DND-41 (cell line): ENCODE measurements around the gene KRT86.

Source experiments
- ATAC-seq: fragments of 200-7000 bp; cut with Tn5 transposase; 3 replicates; pipeline ENCODE4 v1.9.1; 2021; ENCODE audit warnings: low read depth; ENCODE audit not compliant: insufficient read depth
- DNase-seq: peaks from one replicate; pipeline ENCODE4 v3.0.0-alpha.2; 2020
- H2AFZ ChIP-seq: 2 replicates; pipeline ENCODE4 v1.6.0; 2012; ENCODE audit warnings: low read depth, low read length
- H3K27ac ChIP-seq: 2 replicates; pipeline ENCODE4 v1.5.1; 2012; ENCODE audit warnings: low read length, inconsistent platforms
- H3K27me3 ChIP-seq: fragments of 200-600 bp; sonication (generic); 2 replicates; pipeline ENCODE4 v1.6.0; 2012; ENCODE audit warnings: low read length, mild to moderate bottlenecking, inconsistent platforms; ENCODE audit not compliant: insufficient read depth, poor library complexity
- H3K36me3 ChIP-seq: 2 replicates; pipeline ENCODE4 v1.5.1; 2012; ENCODE audit warnings: low read length, inconsistent platforms; ENCODE audit not compliant: insufficient read depth
- H3K4me1 ChIP-seq: 2 replicates; pipeline ENCODE4 v1.5.1; 2012; ENCODE audit warnings: mild to moderate bottlenecking, low read length; ENCODE audit not compliant: insufficient read depth
- H3K4me2 ChIP-seq: 2 replicates; pipeline ENCODE4 v1.6.0; 2012; ENCODE audit warnings: mild to moderate bottlenecking, moderate library complexity, low read length, inconsistent platforms; ENCODE audit not compliant: insufficient read depth
- H3K4me3 ChIP-seq, 2 experiments: fragments of 200-600 bp in 1 of 2; shearing (Covaris generic) in 1 of 2; 2 replicates each; pipeline ENCODE4 v1.5.1; 2012 to 2016; ENCODE audit warnings: inconsistent platforms in 2 of 2, low read length in 2 of 2, mild to moderate bottlenecking in 2 of 2, low read depth in 1 of 2, moderate library complexity in 1 of 2
- H3K79me2 ChIP-seq: 2 replicates; pipeline ENCODE4 v1.6.0; 2012; ENCODE audit warnings: low read length, inconsistent platforms; ENCODE audit not compliant: insufficient read depth
- H3K9ac ChIP-seq: 2 replicates; pipeline ENCODE4 v1.6.0; 2012; ENCODE audit warnings: low read depth, mild to moderate bottlenecking, inconsistent platforms, low read length, moderate library complexity
- H3K9me3 ChIP-seq: 2 replicates; pipeline ENCODE4 v1.5.1; 2012; ENCODE audit warnings: low read length, moderate library complexity, mild to moderate bottlenecking, inconsistent platforms; ENCODE audit not compliant: insufficient read depth, severe bottlenecking
- H4K20me1 ChIP-seq: 2 replicates; pipeline ENCODE4 v1.6.0; 2012; ENCODE audit warnings: low read length; ENCODE audit not compliant: insufficient read depth
- CTCF ChIP-seq: IDR thresholded peaks from 2 replicates; pipeline ENCODE4 v1.5.1; 2012; ENCODE audit warnings: borderline replicate concordance, low read length, moderate library complexity, mild to moderate bottlenecking; ENCODE audit not compliant: poor library complexity, severe bottlenecking; ENCODE audit errors: extremely low read depth
- EZH2 ChIP-seq: IDR thresholded peaks from 3 replicates; pipeline ENCODE4 v1.6.1; 2012; ENCODE audit warnings: borderline replicate concordance, low read depth, mild to moderate bottlenecking, moderate library complexity, low read length, inconsistent platforms; ENCODE audit not compliant: severe bottlenecking

Gene KRT86

GRCh38 chr12:52248541-52249461 is 25.6 kb upstream of the KRT86 start:
- Histone ChIP-seq H3K4me1 (no peaks in the 10 kb centered on the region), H3K9ac (no peak overlapping the region)
- DNase-seq = no peak

GRCh38 chr12:52249511-52250047 is 24.9 kb upstream of the KRT86 start:
- H3K27ac ChIP-seq = no peak overlapping the region
- no peak for ATAC-seq
- H3K4me2 ChIP-seq = no peak overlapping the region
- H3K9me3 ChIP-seq = no peaks in the 10 kb centered on the region
- no peaks in the 10 kb centered on the region for H3K4me1 ChIP-seq
- no peak overlapping the region for H3K9ac ChIP-seq
- H3K4me3 ChIP-seq = no peak overlapping the region
- H2AFZ ChIP-seq = no peak overlapping the region
- H3K36me3 ChIP-seq = no peaks in the 10 kb centered on the region
- no peaks in the 10 kb centered on the region for H4K20me1 ChIP-seq
- no peak for DNase-seq
- TF ChIP-seq EZH2 (no peak), CTCF (no peak)
- H3K79me2 ChIP-seq = no peaks in the 10 kb centered on the region
- peaks cover 6% of the 10 kb centered on the region for H3K27me3 ChIP-seq

More at GRCh38 chr12:52248541-52249461, 25.6 kb upstream of the KRT86 start:
- H2AFZ ChIP-seq = no peak overlapping the region
- no peaks in the 10 kb centered on the region for H4K20me1 ChIP-seq
- no peak for ATAC-seq
- no peak overlapping the region for H3K4me2 ChIP-seq
- no peaks in the 10 kb centered on the region for H3K36me3 ChIP-seq
- peaks cover 6% of the 10 kb centered on the region for H3K27me3 ChIP-seq
- no peak overlapping the region for H3K27ac ChIP-seq
- H3K79me2 ChIP-seq = no peaks in the 10 kb centered on the region
- TF ChIP-seq CTCF (no peak), EZH2 (no peak)
- no peak overlapping the region for H3K4me3 ChIP-seq
- no peaks in the 10 kb centered on the region for H3K9me3 ChIP-seq

- DNase-seq = no peak
- H3K4me1 ChIP-seq = no peaks in the 10 kb centered on the region
Observed at GRCh38 chr12:52250048-52250990, 24.1 kb upstream of the KRT86 start.

More at GRCh38 chr12:52250048-52250990, 24.1 kb upstream of the KRT86 start:
- Histone ChIP-seq H3K9me3 (no peaks in the 10 kb centered on the region), H2AFZ (no peak overlapping the region), H3K27ac (no peak overlapping the region), H3K36me3 (no peaks in the 10 kb centered on the region), H3K79me2 (no peaks in the 10 kb centered on the region), H3K4me2 (no peak overlapping the region), H3K4me3 (no peak overlapping the region), H3K27me3 (peaks cover 6% of the 10 kb centered on the region), H4K20me1 (no peaks in the 10 kb centered on the region), H3K9ac (no peak overlapping the region)
- no peak for ATAC-seq
- TF ChIP-seq EZH2 (no peak), CTCF (no peak)
